NB4 (cell line): ENCODE data around the gene CCDC24.

Source experiments
- DNase-seq: peaks from one replicate; pipeline ENCODE4 v3.0.0; 2010; ENCODE audit warnings: low read depth
- H3K4me3 ChIP-seq: one replicate; pipeline ENCODE4 v1.5.1; 2011; ENCODE audit warnings: mild to moderate bottlenecking, low read depth, low read length, moderate library complexity
- MYC ChIP-seq: IDR thresholded peaks from 2 replicates; pipeline ENCODE4 v1.6.1; 2011; ENCODE audit warnings: low read depth, low read length
- POLR2A ChIP-seq: IDR thresholded peaks from 2 replicates; pipeline ENCODE4 v1.6.1; 2011; ENCODE audit warnings: mild to moderate bottlenecking; ENCODE audit not compliant: insufficient read length; ENCODE audit errors: extremely low read depth
- TF ChIP-seq, protein P1 (sequence below): IDR thresholded peaks from one replicate; pipeline ENCODE4 v1.5.1; 2012; ENCODE audit warnings: low read depth, low read length
- TF ChIP-seq, protein P2 (sequence below): IDR thresholded peaks from 2 replicates; pipeline ENCODE4 v1.6.1; 2011; ENCODE audit warnings: low read depth, low read length

The CCDC24 gene

DNA sequence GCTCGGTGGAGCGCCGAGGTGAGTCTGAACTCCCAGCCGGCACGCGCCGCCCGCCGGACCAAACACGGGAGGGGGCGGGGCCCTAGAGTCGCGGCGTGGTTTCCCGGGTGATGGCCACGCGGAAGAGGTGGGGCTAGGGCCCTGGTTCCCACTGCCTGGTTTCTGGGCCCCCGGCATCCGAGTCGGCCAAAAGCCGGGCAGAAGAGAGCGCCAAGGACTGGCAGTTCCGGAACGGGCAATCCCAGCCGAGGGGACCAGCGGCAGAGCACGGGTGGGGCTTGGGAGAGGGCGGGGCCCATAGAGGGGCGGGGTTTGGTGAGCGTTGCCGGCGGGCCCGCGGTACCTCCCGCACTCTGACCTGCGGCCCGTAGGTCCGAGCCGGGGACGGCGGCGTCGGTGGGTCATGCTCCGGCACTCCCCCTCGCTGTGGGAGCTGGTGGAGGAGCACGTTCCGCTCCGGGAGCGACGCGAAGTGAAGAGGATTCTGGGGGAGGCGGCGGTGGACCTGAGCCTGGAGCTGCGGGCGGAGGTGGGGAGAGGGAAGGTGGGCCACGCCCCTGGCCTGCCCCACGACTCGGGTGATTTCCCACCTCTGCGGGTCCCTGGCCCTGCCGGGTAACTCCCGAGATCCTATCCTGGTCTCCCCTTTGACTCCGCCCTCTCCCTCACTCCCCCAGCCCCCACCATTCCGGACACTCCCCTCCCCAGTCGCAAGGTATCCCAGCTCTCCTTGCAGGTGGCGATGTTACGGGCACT is at the start of gene CCDC24:
CCDC24 (plus strand) TSS at position 124 of the 756 bp plus-strand sequence; CDS start at position 404, 280 bp downstream.
- peak within 1 kb of the TSS; percentile 59 for H3K4me3 ChIP-seq
- TF ChIP-seq, protein P1, sequence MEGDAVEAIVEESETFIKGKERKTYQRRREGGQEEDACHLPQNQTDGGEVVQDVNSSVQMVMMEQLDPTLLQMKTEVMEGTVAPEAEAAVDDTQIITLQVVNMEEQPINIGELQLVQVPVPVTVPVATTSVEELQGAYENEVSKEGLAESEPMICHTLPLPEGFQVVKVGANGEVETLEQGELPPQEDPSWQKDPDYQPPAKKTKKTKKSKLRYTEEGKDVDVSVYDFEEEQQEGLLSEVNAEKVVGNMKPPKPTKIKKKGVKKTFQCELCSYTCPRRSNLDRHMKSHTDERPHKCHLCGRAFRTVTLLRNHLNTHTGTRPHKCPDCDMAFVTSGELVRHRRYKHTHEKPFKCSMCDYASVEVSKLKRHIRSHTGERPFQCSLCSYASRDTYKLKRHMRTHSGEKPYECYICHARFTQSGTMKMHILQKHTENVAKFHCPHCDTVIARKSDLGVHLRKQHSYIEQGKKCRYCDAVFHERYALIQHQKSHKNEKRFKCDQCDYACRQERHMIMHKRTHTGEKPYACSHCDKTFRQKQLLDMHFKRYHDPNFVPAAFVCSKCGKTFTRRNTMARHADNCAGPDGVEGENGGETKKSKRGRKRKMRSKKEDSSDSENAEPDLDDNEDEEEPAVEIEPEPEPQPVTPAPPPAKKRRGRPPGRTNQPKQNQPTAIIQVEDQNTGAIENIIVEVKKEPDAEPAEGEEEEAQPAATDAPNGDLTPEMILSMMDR, result no peak
- TF ChIP-seq POLR2A (no peak), MYC (peak; percentile 52)
- TF ChIP-seq, protein P2, sequence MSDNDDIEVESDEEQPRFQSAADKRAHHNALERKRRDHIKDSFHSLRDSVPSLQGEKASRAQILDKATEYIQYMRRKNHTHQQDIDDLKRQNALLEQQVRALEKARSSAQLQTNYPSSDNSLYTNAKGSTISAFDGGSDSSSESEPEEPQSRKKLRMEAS, result peak; percentile 76
- DNase-seq, result peak; percentile 73

DNA sequence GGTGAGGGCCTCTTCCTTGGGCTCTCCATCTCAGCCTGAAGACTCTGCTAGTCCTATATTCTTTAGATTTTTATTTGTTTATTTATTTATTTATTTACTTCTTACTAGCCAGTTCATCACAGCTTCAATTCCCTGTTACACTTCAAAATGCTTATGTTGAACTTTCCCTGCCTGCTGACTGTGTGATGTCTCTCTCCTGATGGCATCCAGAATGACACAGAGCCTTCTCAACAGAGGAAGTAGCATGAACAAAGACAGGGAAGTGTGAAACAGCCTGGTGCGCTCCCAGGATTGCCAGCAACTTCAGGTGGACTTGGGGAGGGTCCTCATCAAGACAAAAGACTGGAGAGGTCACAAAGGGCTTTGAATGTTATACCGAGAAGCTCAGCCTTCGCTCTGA is 49.0 kb upstream of the CCDC24 start:
- TF ChIP-seq, protein P1, result no peak
- TF ChIP-seq MYC (no peak), POLR2A (no peak)
- TF ChIP-seq, protein P2, result no peak

DNA sequence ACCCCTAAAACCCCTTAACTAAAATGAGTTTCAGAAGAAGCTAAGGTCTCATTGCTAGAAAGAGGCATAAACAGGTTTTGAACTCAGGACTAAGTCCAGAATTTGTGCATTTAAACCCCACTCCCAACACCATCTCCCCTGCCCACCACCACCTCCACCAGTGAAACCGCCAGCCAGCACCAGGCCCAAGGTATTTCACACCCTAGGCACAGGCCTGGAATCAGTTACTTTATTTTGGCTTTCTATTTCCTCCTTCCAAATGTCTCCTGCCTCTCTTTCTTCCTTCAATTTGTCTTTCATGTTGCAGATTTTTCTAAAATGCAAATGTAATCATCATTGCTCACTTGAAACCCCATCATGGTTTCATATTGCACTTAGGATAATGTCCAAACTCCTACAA is 46.5 kb upstream of the CCDC24 start:
- TF ChIP-seq, protein P2, result no peak
- TF ChIP-seq POLR2A, result no peak
- TF ChIP-seq, protein P1, result no peak
- DNase-seq, result no peak

More for the DNA sequence above, 49.0 kb upstream of the CCDC24 start:
- H3K4me3 ChIP-seq, result no peak overlapping the region
- no peak for DNase-seq

DNA sequence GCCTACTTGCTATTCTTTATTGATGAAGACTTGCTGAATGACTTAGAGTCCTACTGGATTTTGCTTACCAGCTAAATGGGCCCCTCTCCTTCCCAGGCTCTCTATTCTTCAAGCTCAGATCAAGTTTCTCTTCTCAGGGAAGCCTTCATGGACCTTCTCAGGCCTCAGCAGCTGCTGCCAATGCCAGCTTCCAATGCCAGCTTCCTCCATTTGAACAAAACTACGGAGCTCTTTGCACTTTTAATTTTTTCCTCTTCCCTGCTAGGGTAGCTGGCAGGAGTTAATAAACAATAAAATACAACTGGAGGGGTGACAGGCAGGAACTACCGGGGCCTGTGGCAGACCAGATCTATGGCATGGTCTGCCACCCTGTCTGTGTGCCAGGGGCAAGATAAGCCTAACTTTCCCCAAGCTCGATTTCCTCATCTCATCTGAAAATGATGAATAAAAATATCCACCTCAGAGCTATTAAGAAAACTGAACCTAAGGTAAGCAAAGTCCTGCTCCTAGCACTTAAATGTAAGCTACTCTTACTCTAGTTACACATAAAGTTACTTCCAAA is 45.6 kb upstream of the CCDC24 start:
- TF ChIP-seq MYC, result no peak
- TF ChIP-seq, protein P1, result no peak
- TF ChIP-seq, protein P2, result no peak
- no peak for TF ChIP-seq POLR2A
- DNase-seq, result no peak
- H3K4me3 ChIP-seq, result peak overlapping the region; percentile 84

More for the DNA sequence above, 46.5 kb upstream of the CCDC24 start:
- H3K4me3 ChIP-seq, result no peak overlapping the region

DNA sequence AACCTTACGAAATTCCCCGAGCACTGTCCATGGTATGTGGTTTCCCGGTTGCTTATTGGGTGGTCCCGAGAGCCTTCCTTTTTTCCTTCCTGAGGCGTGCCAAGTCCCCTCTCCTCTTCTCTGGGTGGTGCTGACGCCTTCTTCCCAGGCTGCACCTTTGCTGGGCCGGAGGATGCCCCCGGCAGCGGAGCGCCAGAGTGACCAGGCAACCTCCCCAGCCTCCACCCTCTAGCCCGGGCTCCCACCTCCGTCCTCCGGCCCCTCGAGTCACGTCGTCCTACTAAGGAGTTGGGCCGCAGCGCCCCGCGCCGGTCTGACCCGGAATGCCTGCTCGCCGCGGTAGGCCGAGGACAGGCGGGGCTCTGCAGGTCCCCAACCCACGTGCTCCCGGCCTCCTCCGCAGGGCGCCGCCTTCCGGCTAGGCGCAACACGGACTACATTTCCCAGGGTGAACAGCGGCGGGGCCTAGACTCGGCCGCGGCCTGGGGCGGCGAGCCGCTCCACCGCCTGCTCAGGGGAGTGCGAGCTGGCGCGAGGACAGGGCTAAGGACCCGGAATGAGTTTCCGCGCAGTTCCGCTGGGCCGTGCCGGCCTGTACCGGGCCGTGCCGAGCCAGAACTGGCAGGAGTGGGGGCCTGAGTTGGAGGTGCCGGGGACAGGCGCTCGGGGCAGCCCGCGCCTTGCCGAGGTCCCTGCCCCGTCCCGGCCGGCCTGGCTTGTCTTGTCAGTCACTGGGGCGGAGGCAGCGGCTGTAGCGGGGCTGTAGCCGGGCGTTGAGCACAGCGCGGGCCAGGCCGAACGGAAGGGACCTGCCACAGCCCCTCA is 45.0 kb upstream of the CCDC24 start, which contains the start of gene IPO13:
IPO13 (plus strand) TSS at position 715 of the 825 bp plus-strand sequence. CDS start 651 bp downstream, outside the sequence.
- TF ChIP-seq MYC (peak; percentile 98), POLR2A (peak; percentile 66)
- TF ChIP-seq, protein P2, result peak; percentile 99
- TF ChIP-seq, protein P1, result peak; percentile 62
- DNase-seq, result peak; percentile 98
- H3K4me3 ChIP-seq, result peak within 1 kb of the TSS; percentile 85
